Coronary artery (tissue), 2 donors: Measurements from ENCODE around the gene NUDT3.

Experiments
- DNase-seq: peaks from one replicate; pipeline ENCODE4 v3.0.0-alpha.2; 2017; ENCODE audit warnings: low spot score
- H3K27ac ChIP-seq, 2 donors: fragments of 200-600 bp; sonication (generic); one replicate each; pipeline ENCODE4 v1.5.1; 2016 to 2019
- H3K4me3 ChIP-seq: fragments of 200-600 bp; sonication (generic); 2 replicates; pipeline ENCODE4 v1.5.1; 2016; ENCODE audit warnings: mild to moderate bottlenecking, moderate library complexity
- TF ChIP-seq, protein P1 (sequence below): fragments of 200-600 bp; sonication (generic); IDR thresholded peaks from one replicate; pipeline ENCODE4 v1.5.1; 2019; ENCODE audit warnings: antibody characterized with exemption

NUDT3 gene

DNA sequence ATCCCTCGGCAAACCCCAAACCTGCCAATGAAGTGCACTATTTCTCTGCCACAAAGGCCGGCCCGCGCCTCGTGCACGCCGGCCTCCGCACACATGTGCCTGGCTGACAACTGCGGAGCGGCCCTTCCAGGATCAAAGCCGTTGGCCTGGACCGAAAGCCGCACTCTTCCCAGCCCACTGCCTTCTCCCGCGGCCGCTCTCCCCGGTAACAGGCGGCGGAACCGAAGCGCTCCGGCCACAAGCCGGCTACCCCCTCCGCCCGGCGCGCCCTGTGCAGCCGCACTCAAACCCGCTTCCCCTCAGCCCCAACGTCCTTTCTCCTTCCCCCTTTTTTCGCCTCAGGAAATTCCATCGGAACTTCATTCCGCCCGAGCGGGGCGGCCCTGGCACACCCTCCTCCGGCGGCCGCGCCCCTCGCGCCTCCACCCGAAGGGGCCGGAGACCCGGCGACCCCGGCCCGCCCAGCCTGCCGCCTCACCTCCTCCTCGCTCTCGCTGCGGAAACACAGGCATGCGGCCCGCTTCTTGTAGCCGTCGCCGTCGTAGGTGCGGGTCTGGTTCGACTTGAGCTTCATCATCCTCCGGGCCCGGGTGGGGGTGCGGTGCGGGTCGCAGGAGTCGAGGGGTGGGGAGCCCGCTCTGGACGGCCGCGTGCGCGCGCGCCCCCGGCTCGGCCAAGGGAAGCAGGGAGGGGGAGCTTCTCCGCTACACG lies 528 bp downstream of the NUDT3 start:
- DNase-seq = peak; percentile 80
- TF ChIP-seq, protein P1, sequence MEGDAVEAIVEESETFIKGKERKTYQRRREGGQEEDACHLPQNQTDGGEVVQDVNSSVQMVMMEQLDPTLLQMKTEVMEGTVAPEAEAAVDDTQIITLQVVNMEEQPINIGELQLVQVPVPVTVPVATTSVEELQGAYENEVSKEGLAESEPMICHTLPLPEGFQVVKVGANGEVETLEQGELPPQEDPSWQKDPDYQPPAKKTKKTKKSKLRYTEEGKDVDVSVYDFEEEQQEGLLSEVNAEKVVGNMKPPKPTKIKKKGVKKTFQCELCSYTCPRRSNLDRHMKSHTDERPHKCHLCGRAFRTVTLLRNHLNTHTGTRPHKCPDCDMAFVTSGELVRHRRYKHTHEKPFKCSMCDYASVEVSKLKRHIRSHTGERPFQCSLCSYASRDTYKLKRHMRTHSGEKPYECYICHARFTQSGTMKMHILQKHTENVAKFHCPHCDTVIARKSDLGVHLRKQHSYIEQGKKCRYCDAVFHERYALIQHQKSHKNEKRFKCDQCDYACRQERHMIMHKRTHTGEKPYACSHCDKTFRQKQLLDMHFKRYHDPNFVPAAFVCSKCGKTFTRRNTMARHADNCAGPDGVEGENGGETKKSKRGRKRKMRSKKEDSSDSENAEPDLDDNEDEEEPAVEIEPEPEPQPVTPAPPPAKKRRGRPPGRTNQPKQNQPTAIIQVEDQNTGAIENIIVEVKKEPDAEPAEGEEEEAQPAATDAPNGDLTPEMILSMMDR = no peak
- peak overlapping the region; percentile 93 to 97 for H3K27ac ChIP-seq
- H3K4me3 ChIP-seq = peak overlapping the region; percentile 79

DNA sequence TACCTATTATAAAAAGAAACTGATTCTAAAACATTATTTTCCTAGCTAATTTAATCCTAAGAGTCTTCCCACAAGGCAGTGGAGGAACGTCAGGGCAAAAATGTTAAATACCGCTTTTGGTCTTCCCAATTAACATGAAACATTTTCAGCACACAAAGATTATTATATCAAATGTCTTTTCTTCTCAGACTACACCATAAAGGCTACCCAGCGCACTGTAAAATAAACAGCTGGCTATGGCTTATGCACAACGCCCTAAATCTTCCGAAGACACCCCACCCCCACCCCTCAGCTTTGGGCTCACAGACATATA lies 1.0 kb downstream of the NUDT3 start:
- peak overlapping the region; percentile 93 to 97 for H3K27ac ChIP-seq
- DNase-seq = no peak
- TF ChIP-seq, protein P1 = no peak
- peak overlapping the region; percentile 79 for H3K4me3 ChIP-seq

DNA sequence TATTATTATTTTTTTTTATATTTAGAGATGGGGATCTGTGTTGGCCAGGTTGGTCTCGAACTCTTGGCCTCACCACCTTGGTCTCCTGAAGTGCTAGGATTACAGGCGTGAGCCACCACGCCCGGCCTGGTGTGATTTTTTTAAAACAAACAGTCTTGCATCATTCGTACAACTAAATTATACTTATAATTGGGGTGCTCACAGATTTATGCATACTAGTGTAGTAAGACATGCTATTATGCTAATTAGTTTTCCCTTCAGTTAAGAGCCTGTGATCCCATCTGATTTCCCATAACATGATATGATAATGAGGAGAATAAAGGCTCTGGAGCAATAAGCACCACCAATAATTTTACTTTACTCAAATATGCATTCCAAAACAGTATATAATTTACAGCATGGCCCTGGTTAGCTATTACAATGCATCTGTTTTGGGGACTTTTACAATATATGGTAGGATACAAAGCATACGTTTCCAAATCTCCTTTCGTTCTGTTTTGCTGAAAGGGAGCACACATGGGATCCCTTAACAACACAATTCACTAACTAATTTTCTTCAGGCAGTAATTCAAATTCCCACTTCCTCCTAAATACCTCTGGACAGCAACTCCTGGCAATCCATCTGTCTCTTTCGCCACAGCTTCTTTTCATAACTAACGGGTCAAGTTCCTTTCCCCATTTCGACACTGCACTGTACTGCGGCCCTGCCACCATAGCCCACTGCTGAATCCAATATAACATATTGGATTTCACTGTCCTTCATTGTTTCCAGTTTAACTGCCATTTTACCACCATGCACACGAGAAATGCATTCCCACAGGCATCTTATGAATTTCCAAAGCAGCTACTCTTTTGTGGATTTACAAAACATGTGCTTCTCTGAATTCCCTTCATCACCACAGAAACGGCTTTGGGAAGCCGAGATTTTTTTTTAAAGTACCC lies 1.7 kb downstream of the NUDT3 start:
- peak overlapping the region; percentile 79 for H3K4me3 ChIP-seq
- no peak for DNase-seq
- TF ChIP-seq, protein P1 = no peak
- peak overlapping the region; percentile 93 to 97 for H3K27ac ChIP-seq

DNA sequence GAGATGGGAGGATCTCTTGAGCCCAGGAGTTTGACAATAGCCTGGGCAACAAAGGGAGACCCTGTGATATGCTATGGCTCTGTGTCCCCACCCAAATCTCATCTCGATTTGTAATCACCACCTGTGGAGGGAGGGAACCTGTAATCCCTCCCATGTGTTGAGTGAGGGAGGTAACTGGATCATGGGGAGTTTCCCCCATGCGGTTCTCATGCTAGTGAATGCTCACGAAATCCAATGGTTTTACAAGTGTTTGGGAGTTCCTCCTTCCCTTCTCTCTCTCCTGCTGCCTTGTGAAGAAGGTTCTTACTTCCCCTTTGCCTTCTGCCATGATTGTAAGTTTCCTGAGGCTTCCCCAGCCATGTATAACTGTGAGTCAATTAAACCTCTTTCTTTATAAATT lies 3.4 kb downstream of the NUDT3 start:
- TF ChIP-seq, protein P1 = no peak
- DNase-seq = no peak
- Histone ChIP-seq H3K27ac (no peak overlapping the region), H3K4me3 (no peak overlapping the region)

DNA sequence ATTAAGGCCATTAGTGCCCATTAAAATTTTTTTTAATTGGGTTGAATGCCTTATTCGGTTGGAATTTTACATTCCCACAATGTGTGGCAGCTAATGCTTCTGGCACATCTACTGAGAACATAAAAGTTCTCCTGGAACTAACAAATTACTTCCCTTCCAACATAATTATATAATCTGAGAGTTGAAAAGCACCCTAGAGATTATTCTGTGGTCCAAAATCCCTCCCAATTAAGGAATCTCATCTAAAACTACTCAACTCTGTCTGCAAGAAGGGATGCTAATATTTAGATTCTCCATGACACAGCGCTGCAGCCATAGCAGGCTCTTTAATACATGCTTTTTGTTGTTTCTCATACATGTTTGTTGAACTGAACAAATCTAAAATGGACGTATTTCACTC lies 4.0 kb downstream of the NUDT3 start:
- TF ChIP-seq, protein P1 = no peak
- no peak overlapping the region for H3K4me3 ChIP-seq
- H3K27ac ChIP-seq = no peak overlapping the region
- DNase-seq = no peak

DNA sequence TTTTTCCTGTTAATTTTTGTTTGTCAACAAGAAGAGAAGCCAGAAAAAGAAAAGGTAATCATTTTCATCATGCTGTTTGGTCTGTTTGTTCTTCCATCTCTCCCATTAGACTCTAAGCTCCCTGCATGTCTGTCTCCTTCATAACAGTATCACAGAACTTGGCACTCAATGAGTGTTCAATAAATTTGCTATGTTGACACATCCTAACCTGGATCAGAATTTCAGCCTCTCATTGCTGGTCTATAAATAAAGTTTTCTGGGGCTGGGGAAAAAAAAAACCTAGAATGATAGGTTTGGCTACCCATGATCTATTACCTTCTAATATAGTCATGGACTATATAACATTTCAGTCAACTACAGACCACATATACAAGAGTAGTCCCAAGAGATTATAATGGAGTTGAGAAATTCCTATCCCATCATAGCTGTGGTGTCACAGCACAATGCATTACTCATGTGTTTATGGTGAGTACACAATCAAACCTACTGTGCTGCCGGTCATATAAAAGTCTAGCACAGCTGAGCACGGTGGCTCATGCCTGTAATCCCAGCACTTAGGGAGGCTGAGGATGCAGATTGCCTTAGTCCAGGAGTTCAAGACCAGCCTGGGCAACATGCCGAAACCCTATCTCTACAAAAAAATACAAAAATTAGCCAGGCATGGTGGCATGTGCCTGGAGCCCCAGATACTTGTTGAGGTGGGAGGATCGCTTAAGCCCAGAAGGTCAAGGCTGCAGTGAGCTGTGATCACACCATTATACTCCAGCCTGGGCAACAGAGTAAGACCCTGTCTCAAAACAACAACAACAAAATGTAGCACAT lies 5.9 kb downstream of the NUDT3 start:
- H3K4me3 ChIP-seq = no peak overlapping the region
- peak overlapping the region in 1 of 2 donors; percentile 14 for H3K27ac ChIP-seq
- TF ChIP-seq, protein P1 = no peak
- no peak for DNase-seq
